A673 (cell line): Measurements from ENCODE around the gene PYHIN1. TPM values are rescaled to one million over a fixed set of nuclear protein-coding genes. Genes with fewer than 3 reads are reported as not detected.

Experiments
- BruUV-seq: library from RNA; stranded (reverse); fragments of 400-500 nt; replicated peaks from 2 replicates; lab custom pipeline; 2021; lab: Mats Ljungman, UMichigan
- CTCF ChIA-PET: fragments of 300-600 bp; sonication (Branson Sonifier 250); formaldehyde crosslinking; loops from one replicate; lab custom pipeline; 2022; ENCODE audit warnings: antibody characterized with exemption; lab: Charles Lee
- POLR2A ChIA-PET: fragments of 300-600 bp; sonication (Branson Sonifier 250); formaldehyde crosslinking; loops from one replicate; lab custom pipeline; 2022; ENCODE audit warnings: antibody characterized with exemption; ENCODE audit not compliant: low non-redundant PET; lab: Charles Lee
- DNase-seq: peaks from one replicate; pipeline ENCODE4 v3.0.0-alpha.2; 2015; ENCODE audit warnings: low spot score
- H3K27ac ChIP-seq: fragments of 200-600 bp; sonication (generic); 2 replicates; pipeline ENCODE4 v1.5.1; 2016; ENCODE audit warnings: mixed run types, low read depth, mild to moderate bottlenecking, mixed read lengths, antibody characterized with exemption, low read length; ENCODE audit not compliant: poor library complexity, severe bottlenecking
- H3K27me3 ChIP-seq: fragments of 200-600 bp; sonication (generic); replicated peaks from 2 replicates; pipeline ENCODE4 v1.6.1; 2017; ENCODE audit warnings: mixed run types, low read depth, mild to moderate bottlenecking, mixed read lengths, antibody characterized with exemption, low read length; ENCODE audit not compliant: insufficient read depth, poor library complexity
- H3K36me3 ChIP-seq: fragments of 200-600 bp; sonication (generic); 2 replicates; pipeline ENCODE4 v1.6.1; 2016; ENCODE audit warnings: mixed run types, mild to moderate bottlenecking, mixed read lengths, antibody characterized with exemption, low read length; ENCODE audit not compliant: insufficient read depth, poor library complexity, severe bottlenecking
- H3K4me1 ChIP-seq: fragments of 200-600 bp; sonication (generic); 2 replicates; pipeline ENCODE4 v1.6.1; 2017; ENCODE audit warnings: mixed run types, mild to moderate bottlenecking, mixed read lengths, antibody characterized with exemption, low read length; ENCODE audit not compliant: insufficient read depth, poor library complexity, severe bottlenecking
- H3K4me3 ChIP-seq: fragments of 200-600 bp; sonication (generic); 2 replicates; pipeline ENCODE4 v1.5.1; 2016; ENCODE audit warnings: low read depth, mixed run types, mild to moderate bottlenecking, mixed read lengths, low read length; ENCODE audit not compliant: poor library complexity, severe bottlenecking
- H3K9me3 ChIP-seq: fragments of 200-600 bp; sonication (generic); 2 replicates; pipeline ENCODE4 v1.6.1; 2016; ENCODE audit warnings: mixed run types, low read depth, mild to moderate bottlenecking, mixed read lengths, antibody characterized with exemption, low read length; ENCODE audit not compliant: poor library complexity, severe bottlenecking
- EZH2 ChIP-seq: fragments of 200-600 bp; sonication (generic); IDR thresholded peaks from 2 replicates; pipeline ENCODE4 v1.6.1; 2017; ENCODE audit warnings: borderline replicate concordance, low read depth, mild to moderate bottlenecking, mixed read lengths, antibody characterized with exemption, low read length; ENCODE audit not compliant: poor library complexity, severe bottlenecking
- intact Hi-C: fragments of 100-400 bp; cut with micrococcal nuclease; formaldehyde crosslinking; loops from one replicate; pipeline ENCODE4 v1.10.0; 2022; ENCODE audit not compliant: unreplicated experiment
- total RNA-seq: library from RNA; stranded (reverse); gene quantifications from 2 replicates; pipeline ENCODE4 v1.2.3, GENCODE V29; 2021
- TF ChIP-seq, protein P1 (sequence below): fragments of 300-800, 200-600 bp; sonication (generic); conservative IDR thresholded peaks from 2 replicates; pipeline ENCODE4 v1.5.1; 2017; ENCODE audit warnings: low read depth, mild to moderate bottlenecking, antibody characterized with exemption, low read length, moderate library complexity, mixed read lengths

Gene PYHIN1
- total RNA-seq, 1 experiment from 2014 or later, result not detected

DNA sequence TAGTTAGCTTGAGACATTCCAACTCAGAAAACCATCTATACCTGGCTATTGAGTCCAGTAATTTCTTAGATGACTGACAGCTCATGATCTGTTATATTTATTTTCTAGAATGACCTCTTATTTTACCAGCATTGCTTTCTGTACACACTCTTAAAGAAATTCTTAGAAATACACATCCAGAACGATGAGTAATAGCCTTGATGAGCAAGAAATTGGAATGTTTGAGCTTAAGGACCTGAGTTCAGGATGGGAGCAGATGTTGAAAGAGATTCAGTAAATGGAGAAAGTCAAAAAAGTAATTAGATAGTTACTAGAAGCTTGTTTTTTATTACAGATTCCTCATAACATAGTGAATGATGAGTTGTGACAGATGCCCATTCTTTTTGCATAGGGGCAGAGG is 11.7 kb downstream of the PYHIN1 start:
- H3K4me1 ChIP-seq, result no peaks in the 10 kb centered on the region
- no TSS peak for BruUV-seq
- ChIA-PET POLR2A (no interaction called here), CTCF (no interaction called here)
- no peak for DNase-seq
- TF ChIP-seq, protein P1, sequence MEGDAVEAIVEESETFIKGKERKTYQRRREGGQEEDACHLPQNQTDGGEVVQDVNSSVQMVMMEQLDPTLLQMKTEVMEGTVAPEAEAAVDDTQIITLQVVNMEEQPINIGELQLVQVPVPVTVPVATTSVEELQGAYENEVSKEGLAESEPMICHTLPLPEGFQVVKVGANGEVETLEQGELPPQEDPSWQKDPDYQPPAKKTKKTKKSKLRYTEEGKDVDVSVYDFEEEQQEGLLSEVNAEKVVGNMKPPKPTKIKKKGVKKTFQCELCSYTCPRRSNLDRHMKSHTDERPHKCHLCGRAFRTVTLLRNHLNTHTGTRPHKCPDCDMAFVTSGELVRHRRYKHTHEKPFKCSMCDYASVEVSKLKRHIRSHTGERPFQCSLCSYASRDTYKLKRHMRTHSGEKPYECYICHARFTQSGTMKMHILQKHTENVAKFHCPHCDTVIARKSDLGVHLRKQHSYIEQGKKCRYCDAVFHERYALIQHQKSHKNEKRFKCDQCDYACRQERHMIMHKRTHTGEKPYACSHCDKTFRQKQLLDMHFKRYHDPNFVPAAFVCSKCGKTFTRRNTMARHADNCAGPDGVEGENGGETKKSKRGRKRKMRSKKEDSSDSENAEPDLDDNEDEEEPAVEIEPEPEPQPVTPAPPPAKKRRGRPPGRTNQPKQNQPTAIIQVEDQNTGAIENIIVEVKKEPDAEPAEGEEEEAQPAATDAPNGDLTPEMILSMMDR, result no peak
- TF ChIP-seq EZH2, result no peak
- H3K27me3 ChIP-seq, result peaks cover 53% of the 10 kb centered on the region
- H3K36me3 ChIP-seq, result no peaks in the 10 kb centered on the region
- no peak overlapping the region for H3K4me3 ChIP-seq
- no peak overlapping the region for H3K27ac ChIP-seq
- no peaks in the 10 kb centered on the region for H3K9me3 ChIP-seq
- intact Hi-C loops, result no loop called here

- POLR2A ChIA-PET, result no interaction called here
- intact Hi-C loops, result no loop called here
Measured at GRCh38 chr1:158945061-158945460, 13.7 kb downstream of the PYHIN1 start.

GRCh38 chr1:158946785-158947184 is 15.4 kb downstream of the PYHIN1 start:
- no peaks in the 10 kb centered on the region for H3K4me1 ChIP-seq
- no peaks in the 10 kb centered on the region for H3K36me3 ChIP-seq
- POLR2A ChIA-PET, result no interaction called here
- H3K27me3 ChIP-seq, result peaks cover 42% of the 10 kb centered on the region
- CTCF ChIA-PET, result no interaction called here
- H3K9me3 ChIP-seq, result no peaks in the 10 kb centered on the region
- intact Hi-C loops, result no loop called here
- no peak for DNase-seq
- no peak overlapping the region for H3K27ac ChIP-seq
- no TSS peak for BruUV-seq
- TF ChIP-seq EZH2, result no peak
- TF ChIP-seq, protein P1, result no peak
- H3K4me3 ChIP-seq, result no peak overlapping the region

More at GRCh38 chr1:158945061-158945460, 13.7 kb downstream of the PYHIN1 start:
- Histone ChIP-seq H3K4me1 (no peaks in the 10 kb centered on the region), H3K27ac (no peak overlapping the region), H3K9me3 (no peaks in the 10 kb centered on the region), H3K4me3 (no peak overlapping the region), H3K27me3 (peaks cover 44% of the 10 kb centered on the region), H3K36me3 (no peaks in the 10 kb centered on the region)
- BruUV-seq, result no TSS peak
- TF ChIP-seq, protein P1, result no peak
- TF ChIP-seq EZH2, result no peak
- no peak for DNase-seq
- CTCF ChIA-PET, result no interaction called here
